OCI-LY1 (cell line): ENCODE results near the gene GRIK3.

Source experiments
- EZH2 ChIP-seq: fragments of 200-600 bp; sonication (generic), shearing (Covaris generic); IDR thresholded peaks from 2 replicates; pipeline ENCODE4 v1.8.0; 2017; ENCODE audit warnings: borderline replicate concordance, mixed run types, mild to moderate bottlenecking, antibody characterized with exemption, low read length, moderate library complexity, mixed read lengths
- TF ChIP-seq, protein P1 (sequence below): fragments of 200-600 bp; sonication (generic), shearing (Covaris generic); IDR thresholded peaks from 2 replicates; pipeline ENCODE4 v1.5.1; 2017; ENCODE audit warnings: mild to moderate bottlenecking, antibody characterized with exemption, low read length, moderate library complexity, mixed read lengths

DNA sequence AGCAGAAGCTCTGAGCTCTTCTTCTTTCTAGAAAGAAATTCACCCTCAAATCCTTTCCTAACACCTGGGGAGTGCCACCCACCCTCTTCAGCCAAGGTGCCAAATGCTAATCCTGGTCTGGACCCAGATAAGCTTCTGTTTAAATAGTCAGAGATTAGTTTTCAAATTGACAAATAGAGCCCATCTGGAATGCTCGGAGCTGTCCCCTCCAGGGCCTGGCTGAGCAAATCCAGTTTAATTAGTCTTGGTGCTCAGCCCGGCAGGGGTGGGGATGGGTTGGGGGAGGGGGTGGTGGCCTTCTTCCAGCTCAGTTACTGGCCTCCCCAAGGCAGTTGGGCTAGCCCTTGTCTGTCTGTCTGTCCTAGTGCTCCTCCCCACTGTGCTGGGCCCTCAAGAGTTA, 269.5 kb downstream of the GRIK3 start:
- TF ChIP-seq, protein P1, sequence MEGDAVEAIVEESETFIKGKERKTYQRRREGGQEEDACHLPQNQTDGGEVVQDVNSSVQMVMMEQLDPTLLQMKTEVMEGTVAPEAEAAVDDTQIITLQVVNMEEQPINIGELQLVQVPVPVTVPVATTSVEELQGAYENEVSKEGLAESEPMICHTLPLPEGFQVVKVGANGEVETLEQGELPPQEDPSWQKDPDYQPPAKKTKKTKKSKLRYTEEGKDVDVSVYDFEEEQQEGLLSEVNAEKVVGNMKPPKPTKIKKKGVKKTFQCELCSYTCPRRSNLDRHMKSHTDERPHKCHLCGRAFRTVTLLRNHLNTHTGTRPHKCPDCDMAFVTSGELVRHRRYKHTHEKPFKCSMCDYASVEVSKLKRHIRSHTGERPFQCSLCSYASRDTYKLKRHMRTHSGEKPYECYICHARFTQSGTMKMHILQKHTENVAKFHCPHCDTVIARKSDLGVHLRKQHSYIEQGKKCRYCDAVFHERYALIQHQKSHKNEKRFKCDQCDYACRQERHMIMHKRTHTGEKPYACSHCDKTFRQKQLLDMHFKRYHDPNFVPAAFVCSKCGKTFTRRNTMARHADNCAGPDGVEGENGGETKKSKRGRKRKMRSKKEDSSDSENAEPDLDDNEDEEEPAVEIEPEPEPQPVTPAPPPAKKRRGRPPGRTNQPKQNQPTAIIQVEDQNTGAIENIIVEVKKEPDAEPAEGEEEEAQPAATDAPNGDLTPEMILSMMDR, result no peak
- no peak for TF ChIP-seq EZH2
